ENCODE data around the gene RXFP4. TPM values are rescaled to one million over a fixed set of nuclear protein-coding genes. Genes with fewer than 3 reads are reported as not detected.
A peak's percentile ranks its signal among the peaks of the same experiment; 100 is the strongest.

RXFP4 gene
- total RNA-seq, 1 experiment from 2014 or later, result not detected

GRCh38 chr1:155957411-155957915, 16.0 kb downstream of the RXFP4 start:
- H3K36me3 ChIP-seq, result peaks cover 97% of the 10 kb centered on the region
- no peak overlapping the region for H3K27ac ChIP-seq
- peaks cover 11% of the 10 kb centered on the region for H3K4me1 ChIP-seq (replicated peaks)
- H3K9me3 ChIP-seq (replicated peaks), result no peaks in the 10 kb centered on the region
- DNase-seq (ENCODE audit: low read depth in 1 of 2, low spot score in 2 of 2), result no peak
- no peaks in the 10 kb centered on the region for H3K27me3 ChIP-seq (replicated peaks)
- H3K4me3 ChIP-seq, result no peak overlapping the region

GRCh38 chr1:155960081-155960745, 18.8 kb downstream of the RXFP4 start:
- H3K9me3 ChIP-seq (replicated peaks), result no peaks in the 10 kb centered on the region
- no peak overlapping the region for H3K27ac ChIP-seq
- peaks cover 94% of the 10 kb centered on the region for H3K36me3 ChIP-seq

GRCh38 chr1:155961937-155962336, 20.5 kb downstream of the RXFP4 start:
- Histone ChIP-seq H3K4me1 (replicated peaks) (peaks cover 17% of the 10 kb centered on the region), H3K36me3 (peaks cover 95% of the 10 kb centered on the region), H3K9me3 (replicated peaks) (no peaks in the 10 kb centered on the region), H3K27me3 (replicated peaks) (no peaks in the 10 kb centered on the region), H3K27ac (peak overlapping the region; percentile 84), H3K4me3 (no peak overlapping the region)
- DNase-seq (ENCODE audit: low read depth in 1 of 2, low spot score in 2 of 2), result peak; percentile 84 to 96

More at GRCh38 chr1:155960081-155960745, 18.8 kb downstream of the RXFP4 start:
- DNase-seq (ENCODE audit: low read depth in 1 of 2, low spot score in 2 of 2), result no peak
- Histone ChIP-seq H3K27me3 (replicated peaks) (no peaks in the 10 kb centered on the region), H3K4me3 (no peak overlapping the region), H3K4me1 (replicated peaks) (peaks cover 17% of the 10 kb centered on the region)

GRCh38 chr1:155962599-155963211, 21.3 kb downstream of the RXFP4 start:
- DNase-seq (ENCODE audit: low read depth in 1 of 2, low spot score in 2 of 2), result no peak
- Histone ChIP-seq H3K27ac (peak overlapping the region; percentile 84; the same call in 1 of the 2 replicates), H3K36me3 (peaks cover 95% of the 10 kb centered on the region), H3K4me3 (no peak overlapping the region), H3K4me1 (replicated peaks) (peaks cover 22% of the 10 kb centered on the region), H3K27me3 (replicated peaks) (no peaks in the 10 kb centered on the region), H3K9me3 (replicated peaks) (no peaks in the 10 kb centered on the region)

- no peak overlapping the region for H3K27ac ChIP-seq
Measured at GRCh38 chr1:155964193-155964592, 22.8 kb downstream of the RXFP4 start.

GRCh38 chr1:155966135-155966534, 24.7 kb downstream of the RXFP4 start:
- Histone ChIP-seq H3K36me3 (peaks cover 87% of the 10 kb centered on the region), H3K27ac (no peak overlapping the region), H3K4me1 (replicated peaks) (peaks cover 55% of the 10 kb centered on the region)

More at GRCh38 chr1:155964193-155964592, 22.8 kb downstream of the RXFP4 start:
- peaks cover 95% of the 10 kb centered on the region for H3K36me3 ChIP-seq
- H3K9me3 ChIP-seq (replicated peaks), result no peaks in the 10 kb centered on the region
- H3K4me3 ChIP-seq, result no peak overlapping the region
- no peak for DNase-seq (ENCODE audit: low read depth in 1 of 2, low spot score in 2 of 2)
- peaks cover 36% of the 10 kb centered on the region for H3K4me1 ChIP-seq (replicated peaks)
- no peaks in the 10 kb centered on the region for H3K27me3 ChIP-seq (replicated peaks)

GRCh38 chr1:155966750-155967149, 25.3 kb downstream of the RXFP4 start:
- Histone ChIP-seq H3K9me3 (replicated peaks) (no peaks in the 10 kb centered on the region), H3K4me3 (no peak overlapping the region), H3K27ac (no peak overlapping the region), H3K4me1 (replicated peaks) (peaks cover 54% of the 10 kb centered on the region), H3K36me3 (peaks cover 81% of the 10 kb centered on the region), H3K27me3 (replicated peaks) (no peaks in the 10 kb centered on the region)
- DNase-seq (ENCODE audit: low read depth in 1 of 2, low spot score in 2 of 2), result no peak

More at GRCh38 chr1:155966135-155966534, 24.7 kb downstream of the RXFP4 start:
- Histone ChIP-seq H3K4me3 (no peak overlapping the region), H3K9me3 (replicated peaks) (no peaks in the 10 kb centered on the region), H3K27me3 (replicated peaks) (no peaks in the 10 kb centered on the region)
- no peak for DNase-seq (ENCODE audit: low read depth in 1 of 2, low spot score in 2 of 2)

GRCh38 chr1:155967341-155968050, 26.1 kb downstream of the RXFP4 start:
- no peaks in the 10 kb centered on the region for H3K9me3 ChIP-seq (replicated peaks)
- H3K4me3 ChIP-seq, result no peak overlapping the region
- H3K36me3 ChIP-seq, result peaks cover 80% of the 10 kb centered on the region
- no peak for DNase-seq (ENCODE audit: low read depth in 1 of 2, low spot score in 2 of 2)
- no peak overlapping the region for H3K27ac ChIP-seq
- no peaks in the 10 kb centered on the region for H3K27me3 ChIP-seq (replicated peaks)
- peaks cover 50% of the 10 kb centered on the region for H3K4me1 ChIP-seq (replicated peaks)

- no peaks in the 10 kb centered on the region for H3K27me3 ChIP-seq (replicated peaks)
- H3K9me3 ChIP-seq (replicated peaks), result no peaks in the 10 kb centered on the region
- no peak overlapping the region for H3K27ac ChIP-seq
- H3K4me1 ChIP-seq (replicated peaks), result peaks cover 45% of the 10 kb centered on the region
- H3K36me3 ChIP-seq, result peaks cover 80% of the 10 kb centered on the region
- no peak overlapping the region for H3K4me3 ChIP-seq
- no peak for DNase-seq (ENCODE audit: low read depth in 1 of 2, low spot score in 2 of 2)
Measured at GRCh38 chr1:155968051-155968400, 26.6 kb downstream of the RXFP4 start.

GRCh38 chr1:155968670-155969069, 27.2 kb downstream of the RXFP4 start:
- H3K27me3 ChIP-seq (replicated peaks), result no peaks in the 10 kb centered on the region
- DNase-seq (ENCODE audit: low read depth in 1 of 2, low spot score in 2 of 2), result no peak
- H3K4me3 ChIP-seq, result no peak overlapping the region
- H3K4me1 ChIP-seq (replicated peaks), result peaks cover 45% of the 10 kb centered on the region
- H3K36me3 ChIP-seq, result peaks cover 79% of the 10 kb centered on the region
- no peak overlapping the region for H3K27ac ChIP-seq
- H3K9me3 ChIP-seq (replicated peaks), result no peaks in the 10 kb centered on the region

- Histone ChIP-seq H3K27ac (no peak overlapping the region), H3K36me3 (peaks cover 80% of the 10 kb centered on the region), H3K4me1 (replicated peaks) (peaks cover 45% of the 10 kb centered on the region), H3K4me3 (no peak overlapping the region), H3K9me3 (replicated peaks) (no peaks in the 10 kb centered on the region), H3K27me3 (replicated peaks) (no peaks in the 10 kb centered on the region)
- no peak for DNase-seq (ENCODE audit: low read depth in 1 of 2, low spot score in 2 of 2)
Measured at GRCh38 chr1:155969377-155969791, 27.9 kb downstream of the RXFP4 start.

- peak overlapping the region; percentile 27 for H3K27ac ChIP-seq
- H3K4me1 ChIP-seq (replicated peaks), result peaks cover 58% of the 10 kb centered on the region
- no peaks in the 10 kb centered on the region for H3K9me3 ChIP-seq (replicated peaks)
- peaks cover 76% of the 10 kb centered on the region for H3K36me3 ChIP-seq
- peak; percentile 60 to 80 for DNase-seq (ENCODE audit: low read depth in 1 of 2, low spot score in 2 of 2)
- no peak overlapping the region for H3K4me3 ChIP-seq
- H3K27me3 ChIP-seq (replicated peaks), result no peaks in the 10 kb centered on the region
Measured at GRCh38 chr1:155970531-155971167, 29.2 kb downstream of the RXFP4 start.

- Histone ChIP-seq H3K4me3 (no peak overlapping the region), H3K27me3 (replicated peaks) (no peaks in the 10 kb centered on the region), H3K36me3 (peaks cover 61% of the 10 kb centered on the region), H3K27ac (no peak overlapping the region), H3K4me1 (replicated peaks) (peaks cover 71% of the 10 kb centered on the region), H3K9me3 (replicated peaks) (no peaks in the 10 kb centered on the region)
- DNase-seq (ENCODE audit: low read depth in 1 of 2, low spot score in 2 of 2), result no peak
Measured at GRCh38 chr1:155971910-155972809, 30.7 kb downstream of the RXFP4 start.

All from SJSA1 (cell line).